ENCODE data around the gene RPL9.
A peak's percentile ranks its signal among the peaks of the same experiment; 100 is the strongest.
"Not testable (repeated sequence)": the region's sequence is repeated elsewhere in the genome, so short reads cannot be mapped to it uniquely, and the experiment has no call there.

RPL9 gene

DNA sequence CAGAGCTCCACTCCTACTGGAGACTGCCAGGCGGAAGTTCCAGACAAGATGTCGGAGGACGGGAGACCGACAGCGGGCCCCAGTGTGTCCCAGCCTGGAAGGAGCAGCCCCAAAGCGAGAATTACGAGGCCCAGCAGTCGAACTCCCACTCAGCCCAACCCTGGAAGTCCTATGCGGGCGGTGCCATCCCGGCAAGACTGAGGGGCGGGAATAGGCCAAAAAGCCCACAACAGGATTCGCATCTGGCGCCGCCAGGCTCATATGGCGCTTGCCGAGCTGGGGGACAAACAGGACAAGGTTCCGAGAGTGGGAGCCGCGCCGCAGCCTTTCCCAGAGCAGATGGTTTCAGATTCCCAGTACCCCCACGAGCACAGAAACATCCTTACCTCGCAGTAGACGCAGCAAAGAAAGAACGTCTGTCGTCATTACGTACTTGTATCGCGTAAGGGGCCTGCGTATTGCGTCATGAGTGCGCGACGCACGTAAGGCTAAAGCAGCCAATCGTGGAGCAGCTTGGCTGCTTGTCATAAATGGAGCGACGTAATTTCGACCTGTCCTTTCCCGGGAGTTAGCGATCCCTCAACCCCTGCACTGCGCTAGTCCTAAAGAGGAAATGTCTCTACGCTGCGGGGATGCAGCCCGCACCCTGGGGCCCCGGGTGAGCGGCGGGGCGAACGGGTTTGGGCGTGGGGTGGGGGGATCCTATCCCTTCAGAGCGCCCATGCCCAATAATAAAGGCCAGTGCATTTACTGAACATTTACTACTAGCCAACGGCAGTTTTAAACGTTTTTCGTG lies at the start of gene RPL9, which contains the start of gene LIAS:
RPL9 (minus strand) TSS at position 418 of the 796 bp plus-strand sequence. CDS start 483 bp downstream, outside the sequence.
LIAS (plus strand) TSS at position 552 of the 796 bp plus-strand sequence; CDS start at position 614, 62 bp downstream.
- DNase-seq, result peak; percentile 98

- no peak for DNase-seq
Observed at GRCh38 chr4:39505581-39505980, 46.9 kb upstream of the RPL9 start.

GRCh38 chr4:39504538-39504937 lies 45.8 kb upstream of the RPL9 start:
- DNase-seq, result no peak

DNA sequence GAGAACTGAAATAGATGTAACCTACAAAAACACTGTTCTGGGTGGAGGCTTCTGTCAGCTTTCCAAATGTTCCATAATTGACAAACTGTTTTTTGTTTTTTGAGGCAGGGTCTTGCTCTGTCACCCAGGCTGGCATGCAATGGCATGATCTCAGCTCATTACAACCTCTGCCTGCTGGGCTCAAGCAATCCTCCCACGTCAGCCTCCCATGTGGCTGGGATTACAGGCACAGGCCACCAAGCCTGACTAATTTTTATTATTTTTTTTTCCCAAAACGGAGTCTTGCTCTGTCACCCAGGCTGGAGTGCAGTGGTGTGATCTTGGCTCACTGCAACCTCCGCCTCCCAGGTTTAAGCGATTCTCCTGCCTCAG lies 43.9 kb upstream of the RPL9 start:
- not testable (repeated sequence) for DNase-seq

DNA sequence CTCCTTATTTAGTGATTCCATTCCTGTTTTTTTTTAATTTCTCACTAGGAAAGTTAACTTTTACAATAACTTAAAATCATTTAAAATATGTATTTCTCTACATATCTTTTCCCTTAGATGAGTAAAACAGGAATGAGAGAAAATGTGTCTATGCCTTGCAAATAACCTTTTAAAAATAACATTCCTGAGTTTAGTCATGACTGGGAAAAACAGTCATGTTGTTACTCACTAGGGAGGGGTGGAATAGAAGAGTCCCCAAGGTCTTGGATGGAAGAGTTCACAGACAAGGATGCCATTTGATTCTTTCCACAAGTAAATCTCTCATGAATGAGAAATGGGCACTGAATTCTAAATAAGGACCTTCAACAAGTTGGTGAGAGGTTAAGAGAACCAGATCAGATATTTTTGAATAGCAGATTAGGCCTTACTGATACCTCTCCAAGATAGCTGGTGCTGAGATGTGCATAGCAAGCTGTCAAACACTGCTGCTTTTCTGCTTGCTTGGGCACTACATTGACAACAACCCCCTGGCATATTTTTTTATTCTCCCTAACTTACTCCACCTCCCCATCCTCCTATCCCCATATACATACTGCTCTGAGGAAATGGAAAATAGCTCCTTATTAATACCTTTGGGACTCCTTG lies 43.4 kb upstream of the RPL9 start:
- no peak for DNase-seq

- DNase-seq, result no peak
Observed at GRCh38 chr4:39498727-39499020, 40.0 kb upstream of the RPL9 start.

- DNase-seq, result no peak
Observed at GRCh38 chr4:39497909-39498726, 39.4 kb upstream of the RPL9 start.

GRCh38 chr4:39495446-39496213 lies 36.9 kb upstream of the RPL9 start:
- DNase-seq, result no peak

DNA sequence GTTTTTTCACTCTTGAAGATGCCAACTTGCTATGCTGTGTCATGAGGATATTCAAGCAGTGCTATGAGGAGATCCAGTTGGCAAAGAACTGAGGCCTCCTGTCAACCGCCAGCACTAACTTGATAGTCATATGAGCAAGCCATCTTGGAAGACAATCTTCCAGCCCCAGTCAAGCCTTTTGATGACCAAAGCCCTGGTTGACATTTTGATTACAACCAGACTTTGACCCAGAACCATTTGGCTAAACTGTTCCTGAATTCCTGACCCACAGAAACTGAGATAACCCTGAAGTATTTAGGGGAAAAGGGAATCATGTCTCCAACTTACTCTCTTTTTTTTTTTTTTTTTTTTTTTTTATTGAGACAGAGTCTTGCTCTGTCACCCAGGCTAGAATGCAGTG lies 35.6 kb upstream of the RPL9 start:
- DNase-seq, result no peak

DNA sequence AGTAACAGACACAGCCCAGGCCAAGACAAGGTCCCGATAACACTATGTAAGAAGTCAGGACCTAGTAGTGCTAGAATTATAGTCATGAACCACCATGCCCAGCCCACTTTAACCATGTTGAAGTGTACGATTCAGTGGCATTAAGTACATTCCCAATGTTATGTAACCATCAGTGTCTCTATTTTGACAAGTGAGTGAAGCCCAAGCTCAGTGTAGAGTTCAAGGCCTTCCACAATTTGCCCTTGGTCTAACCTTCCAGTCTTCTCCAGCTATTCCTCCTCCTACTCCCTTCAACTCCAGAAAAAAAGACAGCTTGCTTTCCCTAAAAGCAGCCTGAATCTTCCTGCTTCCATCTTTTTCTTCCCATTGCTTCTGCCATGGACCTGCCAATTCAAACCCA lies 31.6 kb upstream of the RPL9 start:
- no peak for DNase-seq

DNA sequence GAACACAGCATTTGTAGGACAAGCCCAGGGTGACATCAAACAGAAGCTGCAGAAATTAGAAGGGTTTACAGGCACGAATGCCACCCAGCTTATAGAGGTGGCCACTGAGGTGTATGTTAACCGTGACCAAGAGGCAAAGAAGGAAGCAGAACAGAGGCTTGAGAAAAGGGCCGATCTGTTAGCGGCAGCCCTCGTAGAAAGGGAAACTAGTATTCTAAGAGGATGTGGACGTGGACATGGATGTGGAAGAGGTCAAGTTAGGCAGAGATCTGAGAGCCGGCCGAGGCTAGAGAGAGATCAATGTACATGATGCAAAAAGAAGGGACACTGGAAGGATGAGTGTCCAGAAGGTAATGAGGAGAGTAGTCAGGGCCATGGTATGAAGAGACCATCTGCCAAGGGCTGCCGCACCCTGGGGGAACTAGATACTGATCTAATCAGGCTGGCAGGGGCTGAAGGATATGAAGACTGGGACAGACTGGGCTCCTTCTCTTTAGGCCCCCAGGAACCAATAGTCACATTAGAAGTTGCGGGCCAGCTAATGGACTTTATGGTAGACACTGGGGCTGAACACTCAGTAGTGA lies 27.6 kb upstream of the RPL9 start:
- no peak for DNase-seq

GRCh38 chr4:39484582-39485272 lies 26.0 kb upstream of the RPL9 start:
- DNase-seq, result no peak

GRCh38 chr4:39480902-39481695 lies 22.4 kb upstream of the RPL9 start:
- no peak for DNase-seq

GRCh38 chr4:39480251-39480650 lies 21.5 kb upstream of the RPL9 start:
- DNase-seq, result no peak

DNA sequence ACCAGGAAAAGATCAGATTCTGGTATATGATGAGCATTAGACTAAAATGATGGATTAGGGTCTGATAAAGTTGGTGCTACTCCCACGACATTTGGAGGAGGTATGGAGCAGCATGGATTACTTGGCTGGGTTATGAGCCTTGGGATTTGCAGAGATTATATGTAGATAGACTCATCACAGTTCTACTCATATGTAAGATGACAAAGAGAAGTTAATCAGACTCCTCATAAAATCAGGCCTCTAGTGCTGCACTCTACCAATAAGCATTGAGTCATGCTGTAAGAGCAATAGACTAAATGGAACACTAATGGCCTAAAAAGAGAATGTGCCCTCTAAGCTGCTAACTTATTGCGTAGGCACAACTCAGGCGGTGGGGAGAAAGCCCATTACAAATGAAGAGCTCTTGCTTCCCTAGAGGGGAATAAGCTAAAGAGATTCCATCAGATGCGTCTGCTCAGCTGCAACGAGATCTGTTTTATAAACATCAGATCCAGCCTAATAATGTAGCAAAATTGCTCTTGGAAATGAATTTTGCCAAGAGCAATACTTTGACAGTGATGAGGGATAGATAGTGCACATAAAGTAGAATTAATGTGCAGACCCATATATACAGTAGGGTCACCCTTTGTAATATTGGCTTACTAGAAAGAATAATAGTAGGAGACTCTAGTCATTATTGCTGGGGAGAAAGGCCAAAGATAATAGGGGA lies 17.6 kb upstream of the RPL9 start:
- no peak for DNase-seq

DNA sequence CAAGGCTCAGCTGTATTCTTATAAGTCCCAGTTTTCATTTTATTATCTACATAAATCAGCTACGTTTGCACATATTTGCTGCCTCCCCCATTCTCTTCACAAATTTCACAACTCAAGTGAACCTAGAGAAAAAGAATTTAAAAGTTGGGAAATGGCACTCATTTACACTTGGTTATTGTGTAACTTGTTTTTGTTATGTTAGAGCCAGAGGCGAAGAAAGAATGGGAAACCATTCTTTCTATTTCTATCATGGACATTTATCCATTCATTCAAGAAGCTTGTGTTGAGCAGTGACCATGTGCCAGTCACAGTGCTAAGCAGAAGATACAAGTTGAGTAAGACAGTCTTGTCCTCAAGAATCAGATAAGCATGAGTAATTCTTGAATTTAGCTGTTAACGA lies 13.7 kb upstream of the RPL9 start:
- DNase-seq, result no peak

DNA sequence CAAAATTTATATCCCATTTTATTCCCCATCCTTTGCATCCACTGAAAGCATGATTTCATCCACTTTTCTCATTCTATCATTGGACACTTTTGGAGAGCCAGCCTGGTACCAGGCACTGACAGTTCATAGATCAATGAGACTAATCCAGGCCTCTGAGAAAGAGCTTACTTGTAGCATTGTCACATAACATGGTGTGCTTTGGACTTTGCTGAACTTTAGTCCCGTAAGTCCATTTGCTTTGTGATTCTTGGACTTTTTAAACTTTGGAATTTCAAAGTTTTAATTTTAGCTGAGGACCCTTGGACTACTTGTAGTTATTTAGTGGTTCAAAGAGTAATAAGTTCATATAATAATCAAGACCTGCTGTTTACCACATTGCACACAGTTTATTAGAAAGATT lies 11.7 kb upstream of the RPL9 start:
- no peak for DNase-seq

DNA sequence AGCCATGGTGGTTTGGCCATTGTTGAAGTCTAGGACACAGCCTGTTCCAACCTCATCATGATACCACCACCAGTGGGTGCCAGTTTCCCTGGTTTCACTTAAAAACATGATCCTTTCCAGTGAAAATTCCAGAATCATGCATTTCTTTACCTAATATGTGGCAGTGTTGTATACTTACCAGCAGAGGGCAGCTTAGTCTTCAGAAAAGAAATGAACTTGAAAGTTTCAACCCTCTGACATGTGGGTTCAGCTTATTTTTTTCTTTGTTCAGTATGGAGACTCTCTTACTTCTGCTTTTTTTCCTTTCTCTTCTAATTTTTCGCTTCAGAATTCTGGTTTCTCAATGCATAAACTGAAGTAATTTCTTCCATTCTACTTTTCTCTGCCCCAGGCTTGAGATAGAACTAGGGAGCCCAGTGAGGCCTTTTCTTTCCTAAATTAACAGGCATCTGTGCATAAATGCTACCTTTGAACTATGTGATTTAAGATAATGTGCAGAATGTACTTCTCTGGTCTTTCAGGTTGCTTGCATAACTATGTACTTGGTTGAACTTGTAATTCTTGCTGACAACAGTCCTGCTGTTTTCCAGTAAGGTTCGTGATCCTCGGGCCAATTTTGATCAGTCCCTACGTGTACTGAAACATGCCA lies 10.8 kb upstream of the RPL9 start:
- no peak for DNase-seq

DNA sequence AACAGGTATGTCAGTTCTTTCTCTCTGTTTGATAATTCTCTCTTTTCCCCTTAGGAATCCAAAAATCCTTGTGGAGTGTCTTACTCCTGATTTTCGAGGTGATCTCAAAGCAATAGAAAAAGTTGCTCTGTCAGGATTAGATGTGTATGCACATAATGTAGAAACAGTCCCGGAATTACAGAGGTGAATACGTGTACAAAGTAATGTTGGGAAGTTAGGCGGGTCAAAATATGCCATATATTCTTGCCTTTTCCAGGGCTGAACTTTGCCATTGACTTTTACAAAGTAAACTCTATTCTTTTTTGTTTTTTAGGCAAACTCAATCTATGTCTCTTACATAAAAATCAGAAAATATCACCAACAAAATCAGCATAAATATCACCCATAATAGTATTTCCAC lies 8.7 kb upstream of the RPL9 start:
- no peak for DNase-seq

- DNase-seq, result no peak
Observed at GRCh38 chr4:39466747-39467146, 8.0 kb upstream of the RPL9 start.

All from activated CD8-positive, alpha-beta memory T cell treated with anti-CD3 and anti-CD28 coated beads, Interleukin-2, amount 50 U/mL, for 48 hours (primary cell).